GM23248 (cell line): ENCODE results near the gene MOV10L1. TPM values are rescaled to one million over a fixed set of nuclear protein-coding genes. Genes with fewer than 3 reads are reported as not detected.

Source experiments
- DNase-seq: peaks from one replicate; pipeline ENCODE4 v3.0.0-alpha.2; 2015
- H2AFZ ChIP-seq: fragments of 200-600 bp; sonication (generic); 2 replicates; pipeline ENCODE4 v1.6.1; 2016; ENCODE audit warnings: antibody characterized with exemption
- H3F3A ChIP-seq: fragments of 200-600 bp; sonication (generic); 2 replicates; pipeline ENCODE4 v1.6.1; 2016; ENCODE audit warnings: mild to moderate bottlenecking, antibody characterized with exemption, mixed run types; ENCODE audit not compliant: insufficient read depth
- H3K27ac ChIP-seq: fragments of 200-600 bp; sonication (generic); 2 replicates; pipeline ENCODE4 v1.5.1; 2016; ENCODE audit warnings: mild to moderate bottlenecking
- H3K27me3 ChIP-seq: fragments of 200-600 bp; sonication (generic); replicated peaks from 2 replicates; pipeline ENCODE4 v1.6.1; 2016; ENCODE audit warnings: mild to moderate bottlenecking; ENCODE audit not compliant: insufficient read depth
- H3K36me3 ChIP-seq: fragments of 200-600 bp; sonication (generic); 2 replicates; pipeline ENCODE4 v1.6.1; 2016; ENCODE audit warnings: low read depth, mild to moderate bottlenecking
- H3K4me1 ChIP-seq: fragments of 200-600 bp; sonication (generic); 2 replicates; pipeline ENCODE4 v1.6.1; 2016; ENCODE audit warnings: mild to moderate bottlenecking; ENCODE audit not compliant: insufficient read depth
- H3K4me2 ChIP-seq: fragments of 200-600 bp; sonication (generic); one replicate; pipeline ENCODE4 v1.6.1; 2016; ENCODE audit warnings: mild to moderate bottlenecking; ENCODE audit not compliant: unreplicated experiment
- H3K4me3 ChIP-seq: fragments of 200-600 bp; sonication (generic); 2 replicates; pipeline ENCODE4 v1.5.1; 2016; ENCODE audit warnings: mild to moderate bottlenecking
- H3K79me2 ChIP-seq: fragments of 200-600 bp; sonication (generic); 2 replicates; pipeline ENCODE4 v1.6.1; 2016; ENCODE audit warnings: mild to moderate bottlenecking; ENCODE audit not compliant: insufficient read depth
- H3K9ac ChIP-seq: fragments of 200-600 bp; sonication (generic); 2 replicates; pipeline ENCODE4 v1.6.1; 2016; ENCODE audit warnings: mild to moderate bottlenecking
- H3K9me2 ChIP-seq: fragments of 200-600 bp; sonication (generic); 2 replicates; pipeline ENCODE4 v1.6.1; 2016; ENCODE audit warnings: mixed run types, mild to moderate bottlenecking, moderate library complexity; ENCODE audit not compliant: insufficient read depth
- H3K9me3 ChIP-seq: fragments of 200-600 bp; sonication (generic); one replicate; pipeline ENCODE4 v1.6.1; 2017; ENCODE audit warnings: low read depth
- H4K20me1 ChIP-seq: fragments of 200-600 bp; sonication (generic); 2 replicates; pipeline ENCODE4 v1.6.0; 2016; ENCODE audit not compliant: insufficient read depth
- EZH2 ChIP-seq: fragments of 200-600 bp; sonication (generic); IDR thresholded peaks from 2 replicates; pipeline ENCODE4 v1.6.1; 2018; ENCODE audit warnings: antibody characterized with exemption, mild to moderate bottlenecking; ENCODE audit not compliant: insufficient read depth, poor library complexity, severe bottlenecking
- EZH2phosphoT487 ChIP-seq: fragments of 200-600 bp; sonication (generic); IDR thresholded peaks from 2 replicates; pipeline ENCODE4 v1.6.1; 2018; ENCODE audit warnings: antibody characterized with exemption, moderate library complexity, mild to moderate bottlenecking, low read depth; ENCODE audit not compliant: insufficient read depth
- WGBS, 2 experiments: methylation state at CpG; one replicate each; pipeline ENCODE4 v1.1.6; 2015 to 2017; ENCODE audit warnings: low lambda C conversion rate in 2 of 2, low coverage in 1 of 2; ENCODE audit errors: missing lambda C conversion rate in 2 of 2; 5-methylcytosine and 5-hydroxymethylcytosine counted together
- in situ Hi-C: fragments of 300-500 bp; cut with MboI; formaldehyde crosslinking; loops from 2 replicates; pipeline ENCODE4 v1.15.0; 2020
- polyA plus RNA-seq: library from polyadenylated mRNA; unstranded; fragments of >200 nt; fragmentation: Nextera tagmentation; extraction: Ambion mirVana; gene quantifications from 2 replicates; pipeline ENCODE4 v1.2.1, GENCODE V29; 2016
- total RNA-seq: library from RNA; depleted of rRNA; stranded (reverse); fragments of >200 nt; shearing (Covaris generic); gene quantifications from 2 replicates; pipeline ENCODE4 v1.2.3, GENCODE V29; 2014

MOV10L1 gene
- total and polyA plus RNA-seq, 2 experiments from 2014 or later: not detected

DNA sequence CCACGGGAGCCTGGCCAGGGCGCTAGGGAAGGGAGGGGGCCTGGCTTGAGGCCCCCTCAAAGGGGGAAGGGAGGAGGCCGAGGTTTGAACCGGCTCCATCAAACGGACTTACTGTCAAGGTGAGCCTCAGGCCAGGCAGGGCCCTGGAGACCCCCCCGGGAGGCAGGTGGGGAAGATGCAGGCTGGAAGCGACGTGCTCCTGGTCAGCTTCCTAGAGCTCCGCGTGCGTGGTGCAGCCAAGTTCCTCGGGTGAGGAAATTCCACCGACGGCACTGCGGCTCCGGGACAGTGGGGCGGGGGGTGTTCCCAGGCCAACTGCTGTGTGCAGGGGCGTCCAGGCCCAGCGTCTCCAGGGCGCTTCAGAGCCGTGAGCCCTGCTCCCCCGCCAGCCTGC lies 88.7 kb downstream of the MOV10L1 start:
- in situ Hi-C loops: no loop called here
- WGBS, 2 experiments: 6% methylated on average over 15 to 16 of the region's 22 CpGs
- Histone ChIP-seq H3K36me3 (no peaks in the 10 kb centered on the region), H3K4me2 (no peak overlapping the region), H3K4me3 (no peak overlapping the region), H2AFZ (no peak overlapping the region), H3K27ac (no peak overlapping the region), H3K9me3 (no peaks in the 10 kb centered on the region), H3K9ac (no peak overlapping the region), H3K9me2 (no peaks in the 10 kb centered on the region), H3K27me3 (0 out of 2 replicates have a peak, but pooled peaks cover 3% of the 10 kb centered on the region), H4K20me1 (no peaks in the 10 kb centered on the region), H3K4me1 (no peaks in the 10 kb centered on the region), H3K79me2 (no peaks in the 10 kb centered on the region), H3F3A (no peaks in the 10 kb centered on the region)
- TF ChIP-seq EZH2phosphoT487 (no peak), EZH2 (no peak)
- peak; percentile 38 for DNase-seq

DNA sequence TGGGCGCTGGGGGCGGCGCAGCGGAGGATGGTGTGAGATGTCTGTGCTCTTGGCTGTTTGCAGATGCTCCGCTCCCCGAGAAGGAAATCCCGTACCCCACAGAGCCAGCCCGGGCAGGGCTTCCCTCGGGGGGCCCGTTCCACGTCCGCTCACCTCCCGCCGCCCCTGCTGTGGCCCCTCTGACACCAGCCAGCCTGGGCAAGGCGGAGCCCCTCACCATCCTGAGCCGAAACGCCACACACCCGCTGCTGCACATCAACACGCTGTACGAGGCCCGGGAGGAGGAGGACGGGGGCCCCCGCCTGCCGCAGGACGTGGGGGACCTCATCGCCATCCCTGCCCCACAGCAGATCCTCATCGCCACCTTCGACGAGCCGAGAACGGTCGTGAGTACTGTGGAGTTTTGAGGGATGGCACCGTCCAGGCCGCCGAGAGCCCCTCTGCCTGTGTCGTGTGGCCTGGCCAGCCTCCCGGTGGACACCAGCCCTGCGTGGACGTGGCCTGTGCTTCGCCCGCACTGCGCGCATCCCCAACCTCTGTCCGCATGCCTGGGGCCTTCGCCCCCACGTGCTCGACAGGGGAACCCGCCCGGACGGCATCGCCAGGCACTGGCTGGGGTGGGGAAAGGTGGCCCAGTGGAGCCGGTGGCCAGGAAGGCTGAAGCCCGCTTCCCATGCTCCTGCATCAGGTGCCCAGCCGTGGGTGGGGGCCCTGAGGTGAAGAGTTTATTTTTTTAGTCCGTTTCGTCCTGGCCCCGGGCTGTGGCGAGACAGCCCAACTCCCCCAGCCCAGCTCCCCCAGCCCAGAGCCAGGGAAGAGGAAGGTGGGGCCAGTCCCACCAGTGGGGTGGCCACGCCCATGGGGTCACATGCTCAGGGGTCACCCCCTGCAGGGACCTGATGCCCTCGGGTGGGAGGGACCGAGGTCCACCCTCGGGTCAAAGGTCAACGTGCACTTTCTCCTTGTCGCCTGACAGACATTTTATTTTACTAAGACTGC lies 89.4 kb downstream of the MOV10L1 start:
- Histone ChIP-seq H2AFZ (no peak overlapping the region), H3K9me2 (no peaks in the 10 kb centered on the region), H3K27me3 (0 out of 2 replicates have a peak, but pooled peaks cover 3% of the 10 kb centered on the region), H4K20me1 (no peaks in the 10 kb centered on the region), H3F3A (no peaks in the 10 kb centered on the region), H3K9ac (no peak overlapping the region), H3K4me3 (no peak overlapping the region), H3K4me2 (no peak overlapping the region), H3K79me2 (no peaks in the 10 kb centered on the region), H3K4me1 (no peaks in the 10 kb centered on the region), H3K36me3 (no peaks in the 10 kb centered on the region), H3K9me3 (no peaks in the 10 kb centered on the region), H3K27ac (no peak overlapping the region)
- DNase-seq: no peak
- 46 to 51% methylated on average over 51 to 62 of the region's 64 CpGs for WGBS, 2 experiments
- in situ Hi-C loops: no loop called here
- TF ChIP-seq EZH2 (no peak), EZH2phosphoT487 (no peak)

DNA sequence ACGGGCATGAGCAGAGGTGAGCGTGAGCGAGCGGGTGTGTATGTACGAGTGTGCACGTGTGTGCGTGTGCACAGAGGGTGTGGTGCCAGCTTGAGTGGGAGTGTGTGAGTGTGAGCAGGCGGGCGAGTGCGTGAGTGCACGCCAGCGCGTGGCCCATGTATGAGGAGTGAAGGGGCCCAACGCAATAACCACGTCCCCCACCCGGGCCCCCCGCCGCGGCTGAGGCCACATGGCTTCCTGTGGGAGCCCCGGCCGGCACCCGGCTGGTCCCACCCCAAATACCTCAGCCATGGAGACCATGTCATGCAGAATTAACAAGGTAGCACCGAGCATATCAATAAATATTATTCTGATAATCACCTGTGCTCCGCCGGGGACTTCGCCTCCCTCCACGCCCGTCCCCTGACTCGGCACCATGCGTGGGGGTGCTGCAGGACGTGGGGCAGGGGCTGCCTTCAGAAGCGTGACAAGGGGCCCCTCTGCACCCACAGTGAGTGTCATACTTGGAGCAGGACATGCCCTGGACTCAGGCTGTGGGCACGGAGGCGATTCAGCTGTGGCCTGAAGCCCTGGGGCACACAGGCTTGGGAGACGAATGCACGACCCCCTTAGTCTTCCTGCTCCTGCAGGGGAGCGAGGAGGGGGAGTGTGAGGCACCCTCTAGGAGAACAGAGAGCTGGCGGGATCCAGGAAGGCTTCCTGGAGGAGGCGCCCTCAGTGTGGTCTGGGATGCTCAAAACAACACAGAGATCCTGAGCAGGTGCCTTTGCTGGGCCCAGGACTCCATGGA lies 90.3 kb downstream of the MOV10L1 start:
- Histone ChIP-seq H3K4me2 (no peak overlapping the region), H3K27ac (no peak overlapping the region), H3K36me3 (no peaks in the 10 kb centered on the region), H3K27me3 (0 out of 2 replicates have a peak, but pooled peaks cover 3% of the 10 kb centered on the region), H3K79me2 (no peaks in the 10 kb centered on the region), H2AFZ (no peak overlapping the region), H3K9ac (no peak overlapping the region), H3K4me3 (no peak overlapping the region), H3K4me1 (no peaks in the 10 kb centered on the region), H4K20me1 (no peaks in the 10 kb centered on the region), H3F3A (no peaks in the 10 kb centered on the region), H3K9me2 (no peaks in the 10 kb centered on the region), H3K9me3 (no peaks in the 10 kb centered on the region)
- in situ Hi-C loops: no loop called here
- DNase-seq: no peak
- TF ChIP-seq EZH2phosphoT487: no peak
- TF ChIP-seq EZH2: no peak
- 60 to 67% methylated on average over 33 to 39 of the region's 39 CpGs for WGBS, 2 experiments

DNA sequence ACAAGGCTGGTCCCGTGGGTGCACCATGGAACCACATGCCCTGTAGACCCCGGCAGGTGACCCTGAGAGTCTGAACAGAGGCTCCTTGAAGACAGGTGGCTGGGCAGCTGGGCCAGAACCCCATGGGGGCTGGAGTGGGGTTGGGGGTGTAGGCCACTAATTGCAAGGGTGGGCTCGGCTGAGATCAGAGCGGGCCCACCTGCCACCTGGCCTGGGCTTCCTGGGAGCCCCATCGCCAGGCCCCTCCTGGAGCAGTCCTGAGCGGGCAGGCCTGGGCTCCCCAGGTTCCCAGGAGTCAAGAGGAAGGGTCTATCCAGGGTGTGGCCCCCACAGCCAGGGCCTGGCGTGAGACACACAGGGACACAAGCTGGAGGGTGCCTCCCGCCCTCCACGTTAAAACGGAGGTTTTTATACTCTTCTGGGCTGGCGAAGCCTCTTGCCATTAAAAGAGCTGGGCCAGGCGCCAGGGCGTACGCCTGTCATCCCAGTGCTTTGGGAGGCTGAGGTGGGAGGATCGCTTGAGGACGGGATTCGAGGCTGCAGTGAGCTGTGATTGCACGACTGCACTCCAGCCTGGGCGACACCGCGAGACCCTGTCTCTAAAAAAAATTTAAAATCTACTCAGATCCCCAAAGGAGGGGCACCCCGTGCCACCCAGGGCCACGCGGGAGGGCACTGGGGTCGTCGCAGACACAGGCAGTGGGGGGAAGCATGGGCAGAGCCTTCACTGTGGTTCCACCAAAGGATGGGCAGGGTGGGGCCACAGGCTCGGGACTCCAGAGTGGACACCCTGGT lies 91.1 kb downstream of the MOV10L1 start:
- H3K36me3 ChIP-seq: no peaks in the 10 kb centered on the region
- H3K9ac ChIP-seq: no peak overlapping the region
- H3K4me2 ChIP-seq: no peak overlapping the region
- H3K4me1 ChIP-seq: no peaks in the 10 kb centered on the region
- no peaks in the 10 kb centered on the region for H3K79me2 ChIP-seq
- H2AFZ ChIP-seq: no peak overlapping the region
- H3K27me3 ChIP-seq: 0 out of 2 replicates have a peak, but pooled peaks cover 3% of the 10 kb centered on the region
- WGBS, 2 experiments: 87% methylated on average over 25 to 27 of the region's 27 CpGs
- H3F3A ChIP-seq: no peaks in the 10 kb centered on the region
- no peak for DNase-seq
- TF ChIP-seq EZH2phosphoT487 (no peak), EZH2 (no peak)
- H3K27ac ChIP-seq: no peak overlapping the region
- no peaks in the 10 kb centered on the region for H4K20me1 ChIP-seq
- H3K4me3 ChIP-seq: no peak overlapping the region
- H3K9me2 ChIP-seq: no peaks in the 10 kb centered on the region
- in situ Hi-C loops: no loop called here
- H3K9me3 ChIP-seq: no peaks in the 10 kb centered on the region
